ENCODE results near the gene CYLD.

DNA sequence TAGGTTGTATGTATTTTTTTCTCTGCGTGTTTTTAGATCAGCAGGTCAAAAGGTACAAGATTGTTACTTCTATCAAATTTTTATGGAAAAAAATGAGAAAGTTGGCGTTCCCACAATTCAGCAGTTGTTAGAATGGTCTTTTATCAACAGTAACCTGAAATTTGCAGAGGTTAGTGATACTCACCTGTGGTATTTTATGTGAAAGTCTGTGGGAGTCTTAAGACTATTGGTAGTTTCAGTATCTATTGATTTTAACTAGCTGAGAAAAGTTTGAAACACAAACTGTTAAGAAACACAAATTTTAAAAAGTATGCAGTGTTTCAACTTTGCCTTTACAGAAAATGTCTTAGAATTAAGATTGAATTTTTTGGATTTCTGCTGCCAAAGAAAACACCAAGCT lies 49.6 kb downstream of the CYLD start:
- TF ChIP-seq POLR2AphosphoS5 (IDR thresholded peaks at IDR 0.05; ENCODE audit: low read depth, low read length) (no peak), POLR2A (IDR thresholded peaks at IDR 0.05; ENCODE audit: low read depth, low read length) (no peak)
